Erythroblast (primary cell): ENCODE data around the gene BAIAP2.

Experiments
- GATA1 ChIP-seq: IDR thresholded peaks from 2 replicates; pipeline ENCODE4 v1.6.1; 2011; ENCODE audit warnings: low read depth, mild to moderate bottlenecking, control low read depth, low read length, moderate library complexity
- POLR2A ChIP-seq: IDR thresholded peaks from 2 replicates; pipeline ENCODE4 v1.6.1; 2011; ENCODE audit warnings: mild to moderate bottlenecking, low read length

DNA sequence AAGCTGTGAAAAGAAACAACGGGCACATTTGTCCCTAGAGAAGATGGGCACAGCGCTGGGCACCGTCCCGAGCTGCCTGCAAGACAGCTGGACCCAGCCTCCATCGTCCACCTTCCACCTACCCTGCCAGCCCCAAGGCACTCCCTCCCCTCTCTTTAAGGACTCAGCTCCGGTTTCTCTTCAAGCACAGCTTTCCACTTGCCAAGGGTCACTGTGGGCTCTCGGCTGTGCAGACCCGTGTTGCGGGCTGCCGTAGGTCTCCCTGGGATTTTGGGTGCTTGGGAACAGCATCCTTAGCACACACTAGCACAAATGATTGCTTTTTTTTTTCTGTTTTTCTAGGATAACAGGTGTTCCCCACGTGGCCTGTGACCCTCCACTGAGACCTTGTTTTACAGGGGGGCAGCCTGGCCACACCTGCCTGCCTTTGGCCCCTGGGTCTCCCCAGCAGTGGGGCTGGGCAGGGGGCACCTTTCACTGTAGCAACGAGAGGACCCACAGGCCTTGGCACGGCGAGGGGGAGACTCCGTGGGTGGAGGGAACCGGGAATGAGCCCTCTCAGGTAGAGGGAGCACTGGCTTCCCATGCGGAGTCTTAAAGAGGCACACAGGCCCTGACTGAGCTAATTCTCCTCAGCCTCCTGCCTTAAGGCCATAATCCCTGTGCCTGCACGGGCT lies 41.9 kb upstream of the BAIAP2 start:
- no peak for TF ChIP-seq POLR2A
- TF ChIP-seq GATA1 = no peak
